NCI-H2081 treated with DMSO at 0.1 percent for 48 hours (cell line): ENCODE measurements around the gene KBTBD12.

Experiments used
- DNase-seq: peaks from one replicate; lab custom pipeline; 2025; lab: John Stamatoyannopoulos, UW

KBTBD12 gene

GRCh38 chr3:127985655-127986225 lies 70.7 kb downstream of the KBTBD12 start:
- DNase-seq: no peak

DNA sequence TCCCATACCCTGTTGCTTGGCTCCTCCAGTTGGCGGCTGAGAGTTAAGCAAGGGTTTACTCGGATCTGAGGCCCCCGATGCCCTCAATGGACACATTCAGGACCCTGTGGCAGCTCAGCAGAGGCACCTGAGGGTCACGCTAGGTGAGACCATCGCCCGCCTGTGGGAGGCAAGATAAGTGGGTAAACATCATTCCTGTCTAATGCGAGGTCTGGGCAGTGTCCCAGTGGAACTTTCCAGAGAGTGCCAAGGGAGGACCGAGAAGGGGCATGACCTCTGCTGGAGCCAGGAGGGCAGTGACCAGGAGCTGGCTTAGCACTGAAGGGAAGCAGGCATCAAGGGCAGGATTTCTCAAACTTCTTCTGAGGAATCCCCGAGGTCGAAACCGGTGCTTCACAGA lies 71.8 kb downstream of the KBTBD12 start:
- no peak for DNase-seq

- no peak for DNase-seq
Measured at GRCh38 chr3:127987309-127987995, 72.4 kb downstream of the KBTBD12 start.

DNA sequence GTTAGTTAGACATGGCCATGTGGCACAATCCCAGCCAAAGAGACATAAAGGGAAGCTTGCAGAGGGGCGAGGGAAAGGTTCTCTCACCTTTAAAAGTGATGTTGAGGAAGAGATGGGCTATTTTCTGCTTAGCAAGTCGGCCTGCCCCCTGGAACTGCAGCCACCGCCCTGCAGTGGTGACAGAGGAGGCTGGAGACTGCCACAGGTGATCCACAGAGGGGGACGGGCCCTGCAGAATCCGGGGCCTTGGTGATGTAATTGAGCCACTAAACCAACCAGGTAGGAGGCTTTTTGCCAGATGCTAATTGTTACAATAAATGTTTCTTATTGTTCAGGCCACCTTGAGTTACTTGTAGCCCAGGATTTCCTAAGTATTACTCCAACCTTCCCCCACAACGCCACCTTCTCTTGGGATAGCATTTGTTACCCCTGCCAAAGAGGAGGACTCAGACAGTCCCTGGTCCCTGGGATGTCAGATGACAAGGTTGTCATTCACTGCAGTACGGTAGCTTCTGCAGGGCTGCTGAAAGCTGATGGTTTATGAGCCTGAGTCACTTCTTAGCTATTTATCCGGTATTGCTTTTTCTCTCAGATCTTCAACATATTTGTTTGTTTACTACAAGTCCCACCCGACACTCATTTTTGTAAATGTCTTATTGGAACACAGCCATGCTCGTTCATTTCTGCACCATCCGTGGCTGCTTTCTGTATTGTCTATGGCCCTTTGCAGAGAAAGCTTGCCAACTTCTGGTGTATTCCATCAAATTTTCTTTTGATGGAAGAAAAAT lies 73.9 kb downstream of the KBTBD12 start:
- DNase-seq: no peak

DNA sequence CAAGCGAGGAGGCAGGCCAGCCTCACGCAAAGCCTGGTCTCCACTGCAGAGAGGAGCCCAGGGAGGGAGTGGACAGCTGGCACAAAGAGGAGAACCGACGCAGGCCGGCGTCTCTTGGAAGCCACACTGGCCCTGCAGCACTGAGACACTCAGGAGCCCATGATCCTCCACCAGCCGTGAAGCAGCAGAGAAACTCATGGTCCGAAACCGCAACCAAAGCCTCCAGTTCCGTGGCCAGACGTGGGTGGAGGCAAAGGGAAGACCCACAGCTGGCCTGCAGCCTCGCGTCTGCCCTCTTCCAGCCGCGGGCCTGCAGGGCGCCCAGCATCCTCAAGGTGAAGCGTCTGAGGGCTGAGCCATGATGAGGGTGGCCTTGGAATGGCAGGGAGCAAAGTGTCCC lies 75.0 kb downstream of the KBTBD12 start:
- no peak for DNase-seq

- no peak for DNase-seq
Measured at GRCh38 chr3:127990461-127990860, 75.4 kb downstream of the KBTBD12 start.

- DNase-seq: no peak
Measured at GRCh38 chr3:127991251-127991650, 76.2 kb downstream of the KBTBD12 start.

GRCh38 chr3:127991681-127992080 lies 76.6 kb downstream of the KBTBD12 start:
- no peak for DNase-seq

DNA sequence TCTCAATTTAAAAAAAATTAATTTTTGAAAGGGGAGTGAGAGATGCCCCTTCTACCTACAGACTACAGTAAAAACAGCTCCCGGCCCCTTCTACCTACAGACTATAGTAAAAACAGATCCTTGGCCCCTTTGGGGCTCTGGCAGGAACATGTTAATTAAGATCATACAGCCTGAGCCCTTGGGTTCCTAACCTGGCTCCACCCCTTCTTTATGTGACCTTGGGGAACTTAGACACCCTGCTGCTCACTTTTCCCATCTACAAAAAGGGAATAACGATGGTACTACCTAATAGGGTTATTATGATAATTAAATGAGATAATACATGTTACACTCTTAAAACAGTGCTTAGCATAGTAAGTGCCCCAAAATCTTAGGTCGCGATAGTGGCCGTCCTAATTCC lies 77.1 kb downstream of the KBTBD12 start:
- no peak for DNase-seq

DNA sequence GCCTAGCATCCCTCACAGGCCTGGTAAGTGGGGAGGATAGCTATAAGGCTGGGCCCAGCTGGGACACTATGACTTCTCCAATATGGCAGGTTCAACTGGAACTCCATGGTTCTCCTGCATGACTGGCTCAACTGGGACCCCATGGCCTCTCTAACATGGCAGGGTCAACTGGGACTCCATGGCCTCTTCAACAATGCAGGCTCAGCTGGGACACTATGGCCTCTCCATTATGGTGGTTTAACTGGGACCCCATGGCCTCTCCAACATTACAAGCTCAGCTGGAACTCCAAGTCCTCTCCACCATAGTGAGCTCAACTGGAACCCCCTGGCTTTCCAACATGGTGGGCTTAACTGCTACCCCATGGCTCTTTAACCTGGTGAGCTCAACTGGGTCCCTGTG lies 79.0 kb downstream of the KBTBD12 start:
- DNase-seq: no peak

- DNase-seq: no peak
Measured at GRCh38 chr3:127997016-127997415, 82.0 kb downstream of the KBTBD12 start.

DNA sequence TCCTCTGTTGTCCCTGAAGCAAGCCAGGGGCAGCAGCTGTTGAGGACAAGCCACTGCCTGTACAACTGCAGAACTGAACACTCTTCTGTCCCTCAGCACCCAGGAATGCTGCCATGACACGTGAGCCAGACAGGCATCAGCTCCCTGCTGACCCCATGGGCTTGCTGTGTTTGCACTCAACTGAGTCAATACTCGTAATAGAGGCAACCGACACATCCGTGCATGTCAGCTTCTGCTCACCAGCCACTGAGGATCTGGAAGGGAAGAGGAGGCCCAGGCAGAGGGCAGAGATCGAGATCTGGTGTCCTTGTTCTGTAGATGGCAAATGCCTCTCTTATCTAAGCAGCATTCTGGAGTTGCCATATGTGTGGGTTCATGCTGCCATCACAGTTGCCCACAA lies 82.9 kb downstream of the KBTBD12 start:
- no peak for DNase-seq

DNA sequence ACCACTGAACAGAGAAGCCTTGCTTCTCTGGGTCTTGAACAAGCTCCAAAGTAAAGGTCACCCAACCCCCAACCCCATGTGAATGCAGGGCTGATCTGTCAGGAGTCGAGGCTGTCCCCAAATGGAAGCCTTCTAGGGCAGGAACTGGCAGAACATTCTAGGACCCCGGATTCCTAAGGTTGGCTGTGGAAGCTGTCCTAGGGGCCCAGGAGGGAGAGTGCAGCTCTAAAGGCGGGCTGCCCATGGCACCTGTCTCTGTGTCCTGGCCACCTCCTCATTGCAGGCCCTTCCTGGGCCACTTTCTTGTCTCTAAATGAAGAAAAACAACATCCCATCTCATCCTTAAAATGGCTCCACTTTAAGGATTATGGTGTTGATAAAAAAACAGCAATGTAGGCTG lies 83.6 kb downstream of the KBTBD12 start:
- no peak for DNase-seq

DNA sequence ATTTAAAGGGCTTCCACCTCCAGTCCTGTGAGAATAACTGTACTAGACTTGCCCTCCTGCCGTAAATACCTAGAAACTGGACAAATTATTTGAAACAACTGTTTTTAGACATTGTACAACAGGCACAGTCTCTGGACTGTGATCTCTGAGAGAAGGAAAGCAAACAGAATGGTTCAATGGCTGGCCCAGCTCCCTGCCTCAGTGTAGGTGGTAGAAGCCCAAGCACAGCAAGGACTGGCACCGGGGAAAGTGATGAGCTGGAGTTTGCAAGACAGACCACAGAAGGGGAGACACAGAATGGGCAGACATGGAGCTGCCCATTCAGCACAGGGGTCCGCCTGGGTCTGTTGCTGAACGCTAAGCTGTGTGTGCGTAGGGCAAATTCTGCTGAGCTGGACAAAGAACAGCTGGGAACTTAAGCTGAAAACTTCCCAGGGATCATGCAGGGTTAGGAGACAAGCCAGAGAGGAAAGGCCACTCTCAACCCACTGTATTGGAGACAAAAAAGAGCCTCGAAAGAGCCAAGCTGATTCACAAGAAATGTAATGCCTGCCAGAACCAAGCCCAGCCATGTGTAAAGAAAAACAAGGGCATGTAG lies 84.6 kb downstream of the KBTBD12 start:
- DNase-seq: no peak

- no peak for DNase-seq
Measured at GRCh38 chr3:128001576-128001975, 86.5 kb downstream of the KBTBD12 start.

DNA sequence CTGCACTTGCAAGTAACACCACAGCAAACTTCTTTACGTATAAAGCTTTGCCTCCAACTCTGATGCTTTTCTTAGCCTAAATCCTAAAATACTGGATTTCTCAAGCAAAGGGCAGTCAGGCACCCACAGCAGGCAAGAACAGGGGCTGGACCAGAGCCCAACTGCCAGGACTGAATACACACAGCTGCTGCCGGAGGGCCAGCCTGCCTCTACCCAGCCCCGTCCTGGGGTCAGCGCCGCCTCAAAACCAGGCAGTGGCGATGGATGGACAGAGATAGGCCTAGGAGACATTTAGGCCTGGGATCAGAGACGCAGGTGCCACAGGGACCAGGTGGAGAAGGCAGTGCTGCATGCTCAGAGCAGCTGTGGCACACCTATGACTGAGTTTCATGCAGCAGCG lies 89.6 kb downstream of the KBTBD12 start:
- no peak for DNase-seq

DNA sequence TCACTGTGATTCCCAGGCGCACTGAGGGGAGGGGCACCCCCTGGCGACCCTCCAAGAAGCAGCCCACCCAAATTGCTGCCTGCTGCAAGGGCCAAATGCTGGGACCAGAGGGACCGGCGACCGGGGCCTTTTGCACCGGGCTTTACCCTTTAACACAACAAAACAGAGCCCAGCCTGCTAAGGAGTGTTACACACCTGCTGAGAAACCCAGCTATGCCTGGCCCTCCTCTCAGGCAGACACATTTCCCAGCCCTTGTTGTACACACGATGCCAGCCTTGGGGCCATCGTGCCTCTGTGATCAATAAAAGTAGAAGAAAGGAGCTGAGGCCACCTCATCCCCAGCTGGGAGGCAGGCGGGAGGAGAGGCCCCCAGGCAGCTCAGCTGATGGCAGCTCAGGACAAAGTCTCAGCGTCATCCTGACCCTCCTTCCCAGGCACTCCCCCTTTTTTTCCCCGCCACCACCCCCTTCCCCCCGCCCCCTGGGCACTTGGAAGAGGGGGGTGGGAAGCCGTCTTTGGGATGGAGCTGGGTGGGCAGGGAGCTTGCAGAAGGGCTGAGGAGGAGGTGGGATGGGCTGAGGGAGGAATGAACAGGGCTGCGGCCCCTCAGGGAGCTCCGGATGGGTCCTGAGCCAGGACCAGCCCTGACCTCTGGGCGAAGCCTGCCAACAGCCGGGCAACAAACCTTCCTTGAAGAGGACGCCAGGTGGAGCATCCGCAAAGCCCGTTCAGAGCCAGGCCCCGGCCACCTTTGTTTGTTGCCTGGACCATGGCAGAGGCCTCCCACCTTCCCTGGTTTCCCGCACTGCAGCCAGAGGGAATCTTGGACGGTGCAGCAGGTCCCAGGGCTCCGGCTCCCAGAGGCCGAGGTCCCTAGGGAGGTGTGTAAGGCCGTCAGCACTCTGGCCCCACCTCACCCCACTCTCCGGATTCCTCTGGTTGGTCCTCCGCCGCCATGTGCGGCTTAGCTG lies 91.3 kb downstream of the KBTBD12 start:
- no peak for DNase-seq

DNA sequence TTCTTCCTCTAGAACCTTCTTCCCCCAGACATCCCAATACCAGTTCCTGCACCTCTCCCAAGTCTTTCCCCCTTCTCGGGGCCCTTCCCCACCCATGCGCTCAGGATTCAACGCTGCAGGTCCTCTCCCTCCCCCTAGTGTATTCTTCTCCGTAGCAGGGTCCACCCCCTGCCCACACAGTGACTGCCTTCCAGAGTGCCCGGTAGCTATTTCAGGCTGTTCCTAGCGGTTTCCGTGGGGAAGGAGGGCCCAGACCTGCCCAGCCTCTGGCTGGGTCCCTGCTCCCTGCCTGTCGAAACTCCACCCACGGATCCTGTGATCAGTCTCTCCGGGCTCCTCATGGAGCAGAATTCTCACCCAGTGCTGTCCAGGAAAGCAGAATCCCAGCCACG lies 92.0 kb downstream of the KBTBD12 start:
- DNase-seq: no peak

DNA sequence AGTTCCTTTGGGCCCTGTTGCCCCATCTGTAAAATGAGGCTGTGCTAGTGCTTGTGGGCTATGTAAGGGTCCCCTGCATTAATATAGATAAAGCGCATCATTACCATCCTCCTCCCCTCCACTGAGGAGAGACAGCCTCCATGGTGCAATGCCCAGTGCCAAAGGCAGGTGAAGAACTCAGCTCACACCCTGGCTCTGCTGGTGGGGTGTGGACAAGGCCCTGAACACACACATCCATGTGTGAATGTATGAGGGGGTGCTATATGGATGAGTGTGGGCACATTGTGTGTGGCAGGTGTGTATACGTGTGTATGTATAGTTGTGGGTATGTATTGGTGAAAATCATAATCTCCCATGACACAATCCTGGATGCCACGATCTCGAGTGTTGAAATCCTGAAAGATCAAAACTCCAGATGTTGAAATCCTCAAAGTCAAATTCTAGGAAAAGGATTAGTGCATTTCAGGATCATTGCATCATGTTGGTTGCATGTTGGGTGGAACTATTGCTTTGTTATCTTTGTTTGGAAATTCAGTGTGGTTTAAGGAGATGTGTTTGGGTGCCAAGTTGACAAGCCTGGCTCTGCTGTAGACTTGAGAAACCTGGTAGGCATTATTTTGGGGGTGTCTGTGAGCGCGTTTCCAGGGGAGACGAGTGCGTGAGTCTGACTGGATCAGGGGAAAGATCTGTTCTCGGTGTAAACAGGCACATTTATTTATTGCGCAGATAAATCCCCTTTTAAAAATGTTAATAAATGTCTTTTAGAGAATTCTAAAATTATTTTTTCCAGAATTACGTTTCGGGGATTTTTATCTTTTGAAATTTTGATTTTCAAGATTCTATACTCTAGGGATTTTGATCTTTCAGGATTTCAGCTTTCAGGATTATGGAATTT lies 95.2 kb downstream of the KBTBD12 start:
- DNase-seq: no peak

GRCh38 chr3:128011140-128011539 lies 96.1 kb downstream of the KBTBD12 start:
- no peak for DNase-seq

GRCh38 chr3:128012050-128012449 lies 97.0 kb downstream of the KBTBD12 start:
- no peak for DNase-seq
